GM10266 (cell line): ENCODE measurements around the gene RPLP2.

Source experiments
- DNase-seq: peaks from one replicate; pipeline ENCODE4 v3.0.0; 2012; ENCODE audit errors: extremely low spot score
- TF ChIP-seq, protein P1 (sequence below): IDR thresholded peaks from 2 replicates; pipeline ENCODE4 v1.5.1; 2012; ENCODE audit warnings: mild to moderate bottlenecking, low read depth; ENCODE audit not compliant: control insufficient read depth, insufficient read depth; ENCODE audit errors: missing control alignments

The RPLP2 gene

DNA sequence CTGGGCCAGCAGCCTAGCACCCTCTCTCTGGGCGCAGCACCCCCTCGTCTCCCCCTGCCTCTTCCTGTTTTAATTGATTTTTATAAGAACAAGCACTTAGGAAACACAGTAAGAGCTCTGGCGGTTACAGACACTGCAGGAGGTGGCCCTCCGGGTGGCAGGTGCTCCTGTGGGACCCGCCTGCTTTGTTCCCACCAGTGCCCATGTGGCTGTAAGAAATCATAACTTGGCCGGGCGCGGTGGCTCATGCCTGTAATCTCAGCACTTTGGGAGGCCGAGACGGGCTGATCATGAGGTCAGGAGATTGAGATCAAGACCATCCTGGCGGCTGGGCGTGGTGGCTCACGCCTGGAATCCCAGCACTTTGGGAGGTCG, 51.3 kb downstream of the RPLP2 start:
- no peak for DNase-seq
- TF ChIP-seq, protein P1, sequence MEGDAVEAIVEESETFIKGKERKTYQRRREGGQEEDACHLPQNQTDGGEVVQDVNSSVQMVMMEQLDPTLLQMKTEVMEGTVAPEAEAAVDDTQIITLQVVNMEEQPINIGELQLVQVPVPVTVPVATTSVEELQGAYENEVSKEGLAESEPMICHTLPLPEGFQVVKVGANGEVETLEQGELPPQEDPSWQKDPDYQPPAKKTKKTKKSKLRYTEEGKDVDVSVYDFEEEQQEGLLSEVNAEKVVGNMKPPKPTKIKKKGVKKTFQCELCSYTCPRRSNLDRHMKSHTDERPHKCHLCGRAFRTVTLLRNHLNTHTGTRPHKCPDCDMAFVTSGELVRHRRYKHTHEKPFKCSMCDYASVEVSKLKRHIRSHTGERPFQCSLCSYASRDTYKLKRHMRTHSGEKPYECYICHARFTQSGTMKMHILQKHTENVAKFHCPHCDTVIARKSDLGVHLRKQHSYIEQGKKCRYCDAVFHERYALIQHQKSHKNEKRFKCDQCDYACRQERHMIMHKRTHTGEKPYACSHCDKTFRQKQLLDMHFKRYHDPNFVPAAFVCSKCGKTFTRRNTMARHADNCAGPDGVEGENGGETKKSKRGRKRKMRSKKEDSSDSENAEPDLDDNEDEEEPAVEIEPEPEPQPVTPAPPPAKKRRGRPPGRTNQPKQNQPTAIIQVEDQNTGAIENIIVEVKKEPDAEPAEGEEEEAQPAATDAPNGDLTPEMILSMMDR, result no peak

DNA sequence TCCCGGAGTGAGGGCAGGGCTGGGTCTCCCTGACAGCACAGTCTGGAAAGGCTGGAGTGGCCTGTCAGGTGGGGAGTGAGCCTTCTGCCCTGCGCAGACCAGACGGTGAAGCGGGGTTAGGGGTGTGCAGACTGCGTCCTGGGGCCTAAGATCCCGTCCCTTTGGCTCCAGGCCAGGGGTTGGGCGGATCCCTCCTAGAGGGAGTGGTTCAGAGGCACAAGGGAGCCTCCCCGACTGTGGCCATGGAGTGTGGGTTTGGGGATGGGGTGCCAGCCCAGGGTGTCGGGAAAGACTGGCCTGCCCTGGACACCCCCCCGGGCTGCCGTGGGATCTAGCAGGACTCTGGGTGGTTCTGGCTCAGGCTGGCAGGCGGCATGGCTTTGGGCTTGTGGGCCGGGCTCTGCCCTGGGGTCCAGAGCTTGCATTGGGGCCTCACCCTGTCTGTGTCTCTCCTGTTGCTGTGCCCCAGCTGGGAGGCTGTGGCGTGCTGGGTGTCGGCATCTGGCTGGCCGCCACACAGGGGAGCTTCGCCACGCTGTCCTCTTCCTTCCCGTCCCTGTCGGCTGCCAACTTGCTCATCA, 52.4 kb downstream of the RPLP2 start:
- TF ChIP-seq, protein P1, result no peak
- no peak for DNase-seq
